Stimulated activated CD4-positive, alpha-beta T cell treated with anti-CD3 and anti-CD28 coated beads, TNF-alpha, amount 100 ng/mL, for 24 hours (primary cell): ENCODE results near the gene IGF2.

Source experiments
- DNase-seq, 3 experiments: peaks; one replicate each; pipeline ENCODE4 v3.0.0-alpha.2; 2020; ENCODE audit warnings: low read depth in 3 of 3

Gene IGF2

DNA sequence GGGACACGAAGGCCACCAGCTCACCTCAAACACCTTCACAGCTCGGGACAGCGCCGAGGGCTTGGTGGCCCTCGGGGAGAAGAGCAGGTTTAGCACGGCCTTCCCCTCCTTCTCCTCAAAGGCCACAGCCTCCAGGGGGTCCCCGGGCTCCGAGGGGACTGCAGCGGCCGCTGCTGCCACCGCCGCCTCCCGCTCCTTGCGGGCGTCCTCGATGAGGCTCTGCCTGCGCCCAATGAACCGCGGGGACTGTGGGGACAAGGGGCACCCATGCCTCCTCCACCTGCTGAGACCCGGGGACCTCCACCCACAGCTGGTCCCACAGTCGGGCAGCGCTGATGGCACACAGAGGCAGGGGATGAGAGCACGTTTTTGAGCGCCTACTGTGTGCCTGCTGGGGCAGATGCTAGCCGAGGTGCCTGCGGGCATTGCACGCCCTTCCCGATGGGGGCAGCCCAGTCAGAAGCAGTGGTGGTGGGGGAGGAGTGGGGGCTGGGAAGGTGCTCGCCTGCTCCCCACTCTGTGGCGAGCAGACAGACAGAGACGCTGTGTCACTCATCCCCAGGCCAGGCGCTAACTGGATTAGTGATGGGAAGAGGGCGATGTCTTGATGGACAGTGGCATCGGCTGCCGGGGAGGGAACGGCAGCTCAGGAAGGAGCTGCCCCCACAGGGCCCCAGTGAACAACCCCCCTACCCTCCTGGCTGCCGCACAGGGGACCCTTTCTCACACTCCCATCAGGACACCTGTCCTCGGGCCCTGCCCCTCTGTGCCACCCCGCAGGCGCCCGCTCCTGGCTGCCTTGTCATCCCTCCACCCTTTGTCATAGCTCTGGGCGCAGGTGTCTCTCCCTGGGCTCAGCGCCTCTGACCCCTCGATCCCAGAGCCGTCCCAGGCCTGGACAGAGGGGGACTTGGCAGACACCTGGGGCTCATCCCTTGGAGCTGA is 30.7 kb upstream of the IGF2 start:
- no peak for DNase-seq

DNA sequence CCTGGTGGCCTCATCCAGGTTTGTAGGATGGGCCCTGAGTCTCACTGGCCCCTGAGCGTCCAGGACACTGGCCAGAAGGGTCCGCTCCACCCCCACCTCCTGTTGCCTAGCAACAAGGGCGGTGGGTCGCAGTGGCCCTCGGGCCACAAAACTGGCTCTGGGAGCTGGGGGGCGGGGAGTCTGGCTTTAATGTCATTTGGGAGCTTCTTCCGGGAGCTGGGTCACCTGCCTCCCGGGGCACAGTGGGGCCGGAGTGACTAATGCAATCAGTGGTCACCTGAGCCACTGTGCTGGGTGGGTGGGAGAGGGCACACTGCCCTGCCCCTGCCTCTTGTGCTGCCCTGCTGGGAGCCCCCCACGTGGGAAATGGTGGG is 29.8 kb upstream of the IGF2 start:
- DNase-seq = no peak

DNA sequence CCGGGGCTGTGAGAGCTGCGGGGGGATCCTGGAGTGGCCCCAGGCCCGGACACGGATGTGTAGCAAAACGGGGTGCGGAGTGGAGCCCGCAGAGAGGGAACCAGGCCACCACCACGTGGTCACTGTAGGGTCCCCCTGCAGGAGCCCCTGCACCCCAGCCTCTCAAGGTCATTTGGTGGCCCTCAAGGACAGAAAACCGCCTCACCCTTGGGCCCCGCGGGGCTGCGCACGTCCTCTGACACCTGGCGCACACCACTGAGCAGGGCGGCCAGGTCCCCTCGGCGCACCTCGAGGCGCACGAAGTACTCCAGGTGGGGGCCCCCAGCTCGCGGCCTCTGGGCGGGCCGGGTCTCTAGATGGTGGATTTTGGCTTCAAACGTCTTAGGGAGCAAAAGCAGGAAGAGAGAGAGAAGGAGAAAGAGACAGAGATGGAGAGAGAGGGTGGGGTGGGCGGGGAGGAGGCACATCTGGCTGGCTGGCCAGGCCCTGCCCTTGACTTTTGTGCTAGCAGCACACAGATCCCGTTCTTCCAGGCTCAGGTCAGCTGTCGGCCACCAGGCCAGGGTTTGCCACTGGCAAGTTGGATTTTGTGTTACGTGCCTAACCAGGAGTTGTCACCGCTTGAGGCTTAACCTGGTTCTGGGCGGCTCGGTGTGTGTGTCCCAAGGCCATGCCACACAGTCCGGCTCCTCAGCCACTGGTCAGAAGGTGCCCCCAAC is 29.3 kb upstream of the IGF2 start:
- DNase-seq = no peak

DNA sequence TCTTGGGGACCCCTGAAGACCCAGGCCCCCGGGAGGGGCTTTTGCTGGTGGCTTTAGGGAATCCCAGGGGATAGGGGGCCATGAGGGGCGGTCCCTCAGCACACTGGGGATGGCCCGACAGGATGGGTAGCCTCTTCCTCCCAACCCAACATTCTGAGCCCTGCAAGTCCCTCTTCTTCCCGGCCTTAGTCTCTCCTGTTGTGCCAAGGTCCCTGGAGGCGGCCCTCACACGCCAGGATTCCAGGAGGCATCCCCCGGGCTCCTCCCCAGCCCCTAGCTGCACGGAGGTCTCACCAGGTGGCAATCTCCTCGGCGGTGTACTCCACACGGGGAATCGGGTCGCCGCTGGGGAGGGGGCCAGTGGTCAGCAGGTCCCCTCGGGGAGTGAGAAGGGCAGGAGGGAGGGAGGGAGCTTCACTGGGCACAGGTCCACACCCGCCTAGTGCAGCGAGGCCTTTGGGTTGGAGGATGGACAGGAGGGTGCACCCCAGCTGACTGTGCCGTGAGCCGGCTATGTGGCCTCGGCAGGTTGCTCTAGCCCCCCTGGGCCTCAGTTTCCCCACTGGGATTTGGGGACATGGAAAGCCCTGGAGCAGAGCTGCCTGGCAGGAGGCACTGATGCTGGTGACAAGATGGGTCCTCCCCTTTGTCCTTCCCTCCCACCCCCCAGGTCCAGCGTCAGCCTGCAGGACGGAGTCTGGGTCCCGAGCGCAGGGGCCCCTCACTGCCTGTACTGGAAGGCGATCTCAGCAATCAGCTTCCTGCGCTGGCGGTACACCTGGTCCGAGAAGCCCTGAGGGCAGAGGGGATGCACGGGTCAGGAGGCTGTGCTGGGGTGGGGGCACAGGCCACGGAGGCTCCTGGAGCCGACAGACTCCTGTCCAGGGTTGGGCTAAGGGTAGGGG is 28.2 kb upstream of the IGF2 start:
- no peak for DNase-seq

DNA sequence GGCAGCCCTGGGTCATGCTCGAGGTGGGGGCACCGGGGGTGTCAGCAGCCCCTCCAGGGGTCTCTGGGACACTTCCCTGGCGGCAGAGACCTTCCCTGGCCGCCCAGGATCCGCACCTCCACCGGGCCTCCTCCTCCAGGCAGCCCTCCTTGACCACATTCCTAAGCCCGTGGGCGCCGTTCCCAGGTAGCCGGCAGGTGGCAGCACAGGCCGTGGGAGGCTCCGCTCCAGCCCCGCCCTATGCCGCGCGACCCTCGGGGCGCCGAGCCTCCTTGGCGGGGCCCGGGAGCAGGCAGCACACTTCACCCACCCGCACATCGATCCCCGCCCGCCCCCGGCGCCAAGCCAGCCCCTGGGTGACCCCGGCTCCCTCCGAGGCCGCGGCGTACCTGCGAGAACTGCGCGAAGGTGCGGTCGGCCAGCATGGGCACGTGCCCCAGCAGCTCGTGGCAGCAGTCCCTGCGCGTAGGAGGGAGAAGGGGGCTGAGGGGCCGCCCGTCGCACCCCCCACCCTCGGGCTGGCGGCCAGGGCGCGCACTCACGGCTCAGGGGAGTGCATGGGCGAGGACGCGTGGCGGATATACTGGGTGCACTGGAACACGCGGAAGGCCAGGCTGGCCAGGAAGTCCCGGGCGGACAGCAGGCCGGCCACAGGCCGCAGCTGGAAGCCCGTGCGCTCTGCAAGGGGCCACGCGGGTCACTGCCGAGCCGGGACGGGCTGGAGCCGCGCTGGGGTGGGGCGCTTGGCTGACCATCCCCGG is 27.1 kb upstream of the IGF2 start:
- peak; percentile 10 to 51 (median 22) for DNase-seq

DNA sequence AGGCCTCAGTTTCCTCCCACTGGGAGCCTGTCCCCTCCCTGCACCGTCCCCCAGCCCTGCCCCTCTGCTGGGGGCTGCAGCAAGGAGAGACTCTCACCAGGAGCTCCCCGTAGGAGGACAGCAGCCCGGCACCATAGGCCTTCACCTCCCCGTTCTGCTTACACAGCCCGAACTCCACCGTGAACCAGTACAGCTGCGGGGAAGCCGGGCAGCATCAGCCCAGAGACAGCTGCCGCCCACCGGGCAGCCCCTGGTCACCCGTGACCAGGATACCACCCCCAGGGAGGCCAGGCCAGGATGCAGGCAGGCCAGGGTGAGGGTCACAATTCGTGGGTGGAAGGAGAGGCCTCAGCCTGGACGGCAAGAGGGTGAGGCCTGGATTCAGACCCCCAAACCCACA is 26.4 kb upstream of the IGF2 start:
- no peak for DNase-seq

DNA sequence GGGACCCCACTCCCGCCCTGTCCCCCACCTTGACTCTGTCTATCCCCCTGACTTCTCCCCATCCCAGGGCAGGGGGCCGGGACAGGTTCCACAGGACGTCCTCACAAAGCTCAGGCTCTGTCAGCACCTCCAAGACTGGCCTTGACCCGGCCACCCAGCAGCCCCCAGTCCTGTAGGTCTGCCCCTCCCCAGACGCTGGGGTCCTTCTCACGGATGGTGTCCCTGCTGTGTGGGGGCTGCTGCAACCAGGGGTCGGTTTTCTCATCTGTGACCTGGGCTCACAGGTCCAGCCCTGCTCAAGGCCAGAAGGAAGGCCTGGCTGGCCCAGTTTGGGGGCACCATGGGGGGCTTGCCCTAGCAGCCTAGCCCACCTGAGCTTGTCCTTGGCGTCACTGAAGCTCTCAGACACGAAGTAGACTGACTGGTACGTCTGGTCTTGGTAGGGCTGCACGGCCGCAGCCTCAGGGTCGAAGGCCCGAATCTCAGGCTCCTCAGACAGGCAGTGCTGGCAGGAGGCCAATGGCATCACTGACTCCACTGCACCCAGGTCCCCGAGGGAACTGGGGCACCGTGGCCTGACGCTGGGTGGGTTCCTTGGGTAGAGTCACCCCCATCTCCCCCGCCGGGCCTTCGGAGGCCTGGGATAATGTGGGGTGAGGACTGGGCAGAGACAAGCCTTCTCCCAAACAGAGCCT is 25.8 kb upstream of the IGF2 start:
- no peak for DNase-seq

DNA sequence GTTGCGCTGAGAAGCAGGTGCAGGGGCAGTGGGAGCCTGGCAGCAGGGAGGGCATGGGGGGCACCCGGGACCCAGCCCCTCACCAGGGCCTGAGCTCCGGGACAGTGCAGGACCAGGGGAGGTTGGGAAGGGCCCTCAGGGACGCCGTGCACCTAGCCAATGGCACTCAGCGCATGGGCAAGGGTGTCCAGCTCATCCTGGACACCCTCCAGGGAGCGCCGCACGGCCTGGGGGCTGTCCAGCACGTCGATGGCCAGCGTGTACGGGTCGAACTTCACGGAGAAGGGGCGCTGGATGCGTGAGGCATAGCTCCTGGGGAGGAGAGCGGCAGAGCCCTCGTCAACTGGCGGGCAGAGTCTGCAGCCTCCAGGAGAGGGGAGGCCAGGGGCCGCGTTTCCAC is 24.9 kb upstream of the IGF2 start:
- no peak for DNase-seq

DNA sequence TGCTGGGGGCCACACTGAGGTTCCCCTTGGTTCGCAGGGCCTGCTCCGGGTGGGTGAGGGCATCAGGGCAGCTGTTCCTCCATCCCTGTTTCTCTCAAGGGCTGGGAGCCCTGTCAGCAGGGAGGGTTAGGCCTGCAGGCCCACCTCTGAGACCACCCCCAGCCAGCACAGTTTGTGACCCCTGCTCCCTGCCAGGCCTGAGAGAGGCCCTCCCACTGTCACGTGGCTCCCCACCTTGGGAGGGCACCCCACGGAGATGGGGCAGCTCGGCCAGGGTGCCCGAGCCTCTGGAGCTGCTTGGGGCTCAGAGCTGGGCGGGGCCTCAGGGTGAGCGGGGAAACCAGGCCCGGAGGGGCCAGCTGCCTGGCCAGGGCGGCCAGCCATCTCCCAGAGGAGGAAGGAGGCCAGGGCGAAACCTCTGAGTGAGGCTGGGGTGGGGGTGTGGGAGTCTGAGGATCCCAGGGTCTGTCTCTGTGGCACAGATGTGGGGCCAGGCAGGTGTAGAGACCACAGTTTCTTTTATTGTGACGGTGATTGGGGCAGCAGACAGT is 24.3 kb upstream of the IGF2 start:
- DNase-seq = no peak

DNA sequence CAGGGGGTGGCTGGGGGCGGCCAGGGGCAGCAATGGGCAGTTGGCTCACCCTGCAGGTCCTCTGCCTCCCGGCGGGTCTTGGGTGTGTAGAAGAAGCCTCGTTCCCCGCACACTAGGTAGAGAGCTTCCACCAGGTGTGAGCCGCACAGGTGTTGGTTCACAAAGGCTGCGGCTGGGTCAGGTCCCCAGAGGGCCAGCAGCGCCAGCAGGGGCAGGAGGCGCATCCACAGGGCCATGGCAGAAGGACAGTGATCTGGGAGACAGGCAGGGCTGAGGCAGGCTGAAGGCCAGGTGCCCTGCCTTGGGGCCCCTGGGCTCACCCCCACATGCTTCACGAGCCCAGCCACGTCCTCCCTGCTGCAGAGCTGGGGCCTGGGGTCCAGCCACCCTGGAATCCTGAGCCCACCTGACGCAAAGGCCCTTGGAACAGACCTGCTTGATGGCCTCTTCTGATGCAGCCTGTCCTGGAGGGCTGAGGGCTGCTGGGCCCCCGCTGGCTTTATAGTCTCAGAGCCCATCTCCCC is 21.6 kb upstream of the IGF2 start, which contains the start of gene INS:
INS (minus strand) TSS at position 474 of the 524 bp plus-strand sequence; CDS start at position 236, 238 bp downstream.
- DNase-seq = no peak

DNA sequence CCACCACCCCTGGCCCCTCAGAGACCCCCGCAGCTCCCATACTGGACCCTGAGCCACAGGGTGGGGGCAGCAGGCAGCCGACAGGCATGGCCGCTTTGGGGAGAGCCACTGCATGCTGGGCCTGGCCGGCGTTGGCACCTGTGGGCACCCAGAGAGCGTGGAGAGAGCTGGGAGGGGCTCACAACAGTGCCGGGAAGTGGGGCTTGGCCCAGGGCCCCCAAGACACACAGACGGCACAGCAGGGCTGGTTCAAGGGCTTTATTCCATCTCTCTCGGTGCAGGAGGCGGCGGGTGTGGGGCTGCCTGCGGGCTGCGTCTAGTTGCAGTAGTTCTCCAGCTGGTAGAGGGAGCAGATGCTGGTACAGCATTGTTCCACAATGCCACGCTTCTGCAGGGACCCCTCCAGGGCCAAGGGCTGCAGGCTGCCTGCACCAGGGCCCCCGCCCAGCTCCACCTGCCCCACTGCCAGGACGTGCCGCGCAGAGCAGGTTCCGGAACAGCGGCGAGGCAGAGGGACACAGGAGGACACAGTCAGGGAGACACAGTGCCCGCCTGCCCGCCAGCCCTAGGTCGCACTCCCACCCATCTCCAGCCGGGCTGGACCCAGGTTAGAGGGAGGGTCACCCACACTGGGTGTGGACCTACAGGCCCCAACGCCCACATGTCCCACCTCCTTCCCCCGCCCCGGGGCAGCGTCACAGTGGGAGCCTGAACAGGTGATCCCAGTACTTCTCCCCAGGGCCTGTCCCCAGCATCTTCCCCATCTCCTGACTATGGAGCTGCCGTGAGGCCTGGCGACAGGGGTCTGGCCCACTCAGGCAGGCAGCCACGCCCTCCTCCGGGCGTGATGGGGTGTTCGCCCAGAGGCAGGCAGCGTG is 20.6 kb upstream of the IGF2 start:
- no peak for DNase-seq

DNA sequence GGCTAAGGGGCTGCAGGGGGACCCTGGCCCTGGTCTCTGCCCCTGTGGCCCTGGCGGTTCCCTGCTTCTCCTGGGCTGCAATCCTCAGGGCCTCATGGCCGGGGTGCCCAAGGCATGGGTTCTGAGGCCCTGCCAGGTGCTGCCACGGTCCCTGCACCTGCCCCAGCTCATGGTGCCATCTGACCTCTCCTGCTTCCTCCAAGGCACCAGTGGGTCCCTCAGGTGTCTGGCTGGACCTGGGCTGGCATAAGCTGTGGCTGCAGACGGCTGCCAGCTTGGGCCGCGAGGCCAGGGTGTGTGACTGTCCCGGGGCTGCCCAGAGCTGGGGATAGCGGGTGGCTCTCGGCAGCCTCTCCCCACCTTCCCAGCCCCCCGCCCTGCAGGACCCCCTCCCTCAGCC is 19.8 kb upstream of the IGF2 start:
- DNase-seq = no peak

DNA sequence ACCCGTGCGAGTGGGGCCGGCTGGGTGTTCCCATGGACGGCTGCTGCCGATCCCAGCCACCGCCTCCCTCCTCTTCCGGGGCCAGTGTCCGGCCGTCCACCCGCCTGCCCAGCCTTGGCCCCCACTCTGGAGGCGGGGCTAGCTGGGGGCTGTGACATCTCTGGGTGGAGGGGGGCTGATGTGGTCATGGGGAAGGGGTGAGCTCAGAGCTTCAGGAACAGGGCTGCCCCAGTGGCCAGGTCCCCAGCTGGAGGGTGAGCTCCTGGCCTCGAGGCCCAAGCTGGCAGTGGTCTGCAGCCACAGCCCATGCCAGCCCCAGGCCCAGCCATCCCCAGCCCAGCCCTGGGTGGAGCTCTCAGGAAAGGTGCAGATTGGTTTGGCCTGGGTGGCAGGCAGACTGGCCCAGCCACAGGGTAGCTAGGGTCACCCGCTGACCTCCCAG is 19.1 kb upstream of the IGF2 start:
- no peak for DNase-seq

DNA sequence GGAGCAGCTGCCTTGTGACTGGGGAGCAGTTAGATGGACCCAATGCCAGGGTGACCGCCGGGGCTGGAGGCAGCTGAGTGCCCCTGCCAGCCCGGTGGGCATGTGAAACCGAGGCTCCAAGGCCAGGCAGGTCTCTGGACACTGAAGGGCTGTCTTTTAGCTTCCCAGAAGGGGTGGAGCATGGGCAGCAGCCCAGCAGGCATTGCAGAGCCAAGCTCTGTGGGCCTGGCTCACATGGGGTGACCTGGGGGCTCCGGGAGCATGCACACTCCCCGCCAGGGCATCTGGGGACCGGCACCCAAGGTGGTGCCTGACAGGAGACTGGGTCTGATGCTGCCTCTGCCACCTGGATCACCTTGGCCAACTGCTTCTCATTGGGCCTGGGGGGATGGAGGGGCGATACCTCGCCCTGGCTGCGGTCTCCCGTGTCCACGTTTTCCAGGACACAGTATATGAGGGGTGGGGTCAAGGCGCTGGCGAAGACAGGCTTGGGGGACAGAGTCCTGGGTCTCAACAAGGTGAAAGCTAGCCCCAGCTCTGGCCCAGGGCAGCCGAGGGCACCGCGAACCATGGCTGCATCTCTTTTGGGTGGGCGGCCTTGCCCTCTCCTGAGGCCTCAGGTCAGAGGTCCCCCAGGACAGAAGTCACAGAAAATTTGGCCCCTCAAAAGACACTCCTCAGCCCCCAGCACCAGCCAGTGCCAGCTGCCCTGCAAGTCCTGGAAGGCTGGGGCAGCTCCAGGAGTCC is 18.3 kb upstream of the IGF2 start:
- DNase-seq = no peak

DNA sequence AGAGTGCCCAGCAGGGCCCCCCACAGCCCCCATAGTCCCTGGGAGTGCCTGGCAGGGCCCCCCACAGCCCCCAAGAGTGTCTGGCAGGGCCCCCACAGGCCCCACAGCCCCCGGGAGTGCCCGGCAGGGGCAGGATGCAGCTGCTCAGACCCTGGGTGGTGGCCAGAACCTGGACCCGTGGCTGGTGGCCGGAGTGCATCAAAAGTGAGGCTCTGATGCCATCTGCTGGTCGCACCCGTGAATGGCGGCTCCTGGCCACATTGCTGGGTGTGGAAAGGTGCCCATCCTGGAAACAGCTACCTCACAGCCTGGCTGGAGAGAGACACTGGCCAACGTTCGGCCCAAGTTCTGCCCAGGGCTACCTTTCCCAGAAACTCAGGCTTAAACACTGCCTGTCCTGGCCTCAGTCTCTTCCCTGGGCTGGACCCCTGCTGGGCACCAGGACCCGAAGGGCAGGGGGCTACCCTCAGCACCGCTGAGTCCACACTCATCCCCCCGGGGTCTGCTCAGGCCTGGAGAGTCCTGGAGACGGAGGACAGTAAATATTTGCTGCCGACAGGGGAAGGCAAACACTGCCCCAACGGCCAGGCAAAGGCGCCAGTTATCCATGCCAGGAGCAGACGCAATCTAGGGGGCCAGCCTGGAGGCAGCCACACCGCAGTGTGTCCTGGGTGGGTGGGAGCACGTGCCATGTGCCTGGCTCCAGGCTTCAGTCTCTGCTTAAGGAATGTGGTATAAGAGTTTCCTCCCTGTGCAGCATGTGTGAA is 17.4 kb upstream of the IGF2 start:
- peak; percentile 23 to 50 (median 33) for DNase-seq

DNA sequence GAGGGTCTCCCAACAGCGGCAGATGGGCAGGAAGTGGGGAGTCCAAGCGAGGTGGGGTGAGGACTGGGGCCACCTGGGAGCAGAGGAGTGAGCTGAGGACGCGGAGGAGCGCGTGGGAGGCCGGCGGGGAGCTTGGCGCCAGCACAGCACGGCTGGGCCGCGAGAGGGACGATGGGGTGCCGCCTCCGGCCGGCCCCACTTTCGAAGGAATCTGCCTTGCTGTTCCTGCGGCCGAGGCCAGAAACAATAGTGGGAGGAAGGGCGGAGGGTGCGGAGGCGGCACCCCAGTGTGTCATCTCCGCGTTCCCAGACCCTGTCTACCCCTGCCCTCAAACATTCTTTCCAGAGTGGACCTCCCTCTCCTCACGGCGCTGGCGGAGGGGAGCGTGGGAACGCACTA is 16.3 kb upstream of the IGF2 start:
- no peak for DNase-seq

DNA sequence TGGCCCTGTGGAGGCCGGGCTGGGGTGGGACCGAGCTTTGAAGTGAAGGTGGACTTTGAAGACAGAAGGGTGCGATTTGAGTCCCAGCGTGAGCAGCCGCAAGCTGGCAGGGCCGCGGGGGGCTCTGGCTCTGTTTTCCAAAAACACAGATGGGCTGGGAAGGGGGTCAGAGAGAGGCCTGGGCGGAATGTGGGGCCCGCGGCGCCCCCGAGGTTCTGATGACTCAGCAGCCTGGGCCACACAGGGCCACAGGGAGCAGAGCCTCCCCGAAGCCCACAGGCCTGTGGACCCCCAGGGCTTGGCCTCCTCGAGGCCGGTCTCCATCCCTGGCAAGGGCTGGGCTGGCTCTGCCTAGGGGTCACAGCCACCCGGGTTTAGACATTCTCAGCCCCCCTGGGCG is 15.7 kb upstream of the IGF2 start:
- no peak for DNase-seq

DNA sequence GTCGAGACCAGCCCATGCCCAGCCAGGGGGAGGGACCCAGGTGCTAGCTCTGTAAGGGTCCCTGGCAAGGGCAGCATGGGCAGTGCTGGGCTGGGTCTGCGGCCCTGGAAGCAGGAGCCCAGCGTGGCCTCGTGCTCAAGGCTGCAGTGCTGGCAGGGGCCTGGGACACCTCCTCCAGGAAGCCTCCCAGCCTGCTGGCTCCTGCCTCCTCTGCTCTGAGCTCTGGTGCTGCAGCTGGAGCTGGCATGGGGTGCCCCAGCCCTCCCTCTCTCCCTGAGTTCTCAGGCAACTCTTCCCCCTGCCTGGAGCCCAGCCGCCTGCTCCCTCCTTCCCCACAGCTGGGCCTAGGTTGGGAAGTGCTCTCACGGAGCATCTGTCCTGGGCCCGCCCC is 15.0 kb upstream of the IGF2 start:
- DNase-seq = no peak
